SKM-1 (cell line): Measurements from ENCODE around the gene TAF4.

ENCODE experiments used
- DNase-seq: peaks from one replicate; lab custom pipeline; 2025; ENCODE audit not compliant: unreplicated experiment; lab: John Stamatoyannopoulos, UW

Gene TAF4

DNA sequence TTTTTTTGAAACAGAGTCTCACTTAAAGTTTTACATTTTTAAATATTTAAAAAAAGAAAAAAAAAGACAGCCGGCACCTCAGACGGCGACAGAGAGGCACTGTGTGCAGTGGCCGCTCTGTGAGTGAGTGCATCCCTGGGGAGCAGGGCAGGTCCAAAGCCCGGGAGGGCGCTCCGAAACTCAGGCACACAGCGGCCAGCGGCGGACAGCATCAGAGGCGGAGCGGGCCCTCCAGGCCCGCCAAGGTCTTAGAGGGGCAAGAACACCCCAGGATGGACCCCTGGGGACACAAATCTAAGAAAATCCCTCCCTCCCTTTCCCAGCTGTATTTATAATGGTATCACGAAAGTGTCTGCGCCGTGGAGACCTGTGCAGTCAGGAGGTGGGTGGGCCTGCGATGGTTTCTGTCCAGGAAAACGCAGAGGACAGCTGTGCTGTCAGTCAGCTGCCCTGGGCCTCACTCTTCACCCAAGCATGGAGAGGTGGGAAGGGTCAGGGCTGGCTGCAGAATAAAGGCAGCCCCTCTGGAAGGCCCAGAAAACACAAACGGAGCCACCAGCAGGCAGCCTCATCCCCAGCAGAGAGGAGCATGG lies 43.8 kb downstream of the TAF4 start:
- DNase-seq, result no peak

DNA sequence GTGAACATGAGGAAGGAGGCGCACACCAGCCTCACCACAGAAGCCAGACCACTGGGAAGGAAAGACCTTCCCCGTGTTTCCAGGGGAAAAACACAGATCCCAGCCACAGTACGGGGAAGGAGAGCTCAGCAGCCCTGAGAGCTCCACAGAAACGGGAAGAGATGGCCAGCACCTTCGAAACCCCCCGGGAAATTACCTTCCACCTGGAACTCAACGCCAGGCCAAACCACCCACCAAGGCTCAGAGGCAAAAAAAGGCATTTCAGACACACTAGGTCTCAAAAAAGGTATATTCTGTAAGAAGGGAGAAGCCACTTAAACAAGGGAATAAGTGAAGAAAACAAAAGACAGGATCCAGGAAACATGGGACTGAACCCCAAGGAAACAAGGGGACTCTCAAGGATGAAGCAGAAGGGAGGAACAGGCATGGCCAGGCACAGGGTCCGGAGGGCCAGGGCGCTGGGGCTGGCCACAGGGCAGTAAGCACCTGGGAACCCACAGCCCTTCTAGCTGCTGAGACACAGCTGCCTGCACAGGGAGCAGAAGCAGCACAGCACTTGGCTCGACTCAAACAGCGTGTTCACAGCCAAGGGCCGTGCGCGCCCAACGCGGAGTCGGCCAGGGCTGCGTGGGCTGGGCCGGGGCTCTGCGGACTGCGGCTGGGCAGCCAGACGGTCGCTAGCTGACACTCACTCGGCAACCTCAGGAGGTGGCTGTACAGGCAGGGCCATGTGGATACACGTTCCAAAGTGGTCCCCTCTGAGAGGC lies 44.6 kb downstream of the TAF4 start:
- no peak for DNase-seq

DNA sequence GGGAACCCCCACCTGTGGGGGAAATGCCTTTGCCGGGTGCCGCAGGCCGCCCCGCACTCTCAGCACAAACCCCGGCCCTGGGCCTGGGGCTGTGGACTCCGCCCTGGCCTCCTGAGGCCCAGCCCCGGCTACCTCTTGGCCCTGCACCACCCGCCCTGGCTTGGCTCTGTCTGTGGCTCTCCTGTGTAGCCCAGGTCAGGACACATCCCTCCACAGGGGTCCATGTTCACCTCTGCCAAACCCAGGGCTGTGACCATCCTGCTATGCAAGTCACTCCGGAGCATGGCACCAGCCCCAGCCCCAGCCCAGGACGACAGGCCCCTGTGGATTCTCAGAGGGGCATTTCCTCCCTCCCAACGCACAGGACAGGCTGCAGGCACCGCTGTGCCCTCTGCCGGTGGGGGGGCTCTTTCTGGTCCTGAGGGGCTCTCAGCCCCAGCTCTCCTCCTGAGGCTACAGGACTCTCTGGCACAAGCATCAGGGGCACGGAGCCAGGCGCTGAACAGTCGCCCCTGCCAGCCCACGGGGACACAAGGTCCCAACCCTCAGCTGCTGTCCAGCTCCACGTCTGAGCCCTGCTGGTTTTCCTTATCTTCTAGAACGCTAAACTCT lies 45.7 kb downstream of the TAF4 start:
- DNase-seq, result no peak

DNA sequence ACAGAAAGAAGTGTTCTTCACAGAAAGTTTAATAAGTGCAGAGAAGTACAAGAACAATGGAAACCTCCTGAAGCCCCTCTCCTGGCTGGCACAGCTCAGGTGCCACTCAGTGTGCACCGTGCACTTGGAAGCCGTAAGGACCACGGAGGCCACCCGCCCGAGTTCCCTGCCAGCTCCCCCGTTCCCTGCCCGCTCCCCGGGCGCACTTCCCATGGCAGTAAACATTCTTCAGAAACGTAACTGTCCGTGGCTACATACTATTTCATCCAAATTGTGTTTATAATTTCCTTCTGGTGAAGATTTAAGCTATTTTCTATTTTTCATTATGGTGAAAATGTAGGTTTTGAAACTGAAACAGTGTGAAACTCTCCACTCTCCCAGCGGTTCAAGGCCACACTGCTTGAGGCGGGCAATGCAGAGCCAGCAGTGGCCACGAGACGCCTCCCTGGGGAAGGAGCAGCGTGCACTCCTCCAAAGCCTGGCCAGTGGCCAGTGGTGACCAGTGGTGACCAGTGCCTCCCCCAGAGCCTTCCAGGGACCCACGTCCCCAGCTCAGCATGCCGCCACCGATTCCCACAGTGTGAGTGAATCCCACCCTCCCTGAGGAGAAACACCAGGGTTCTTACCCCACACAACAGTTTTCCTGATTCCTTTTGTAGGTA lies 46.4 kb downstream of the TAF4 start:
- DNase-seq, result no peak

DNA sequence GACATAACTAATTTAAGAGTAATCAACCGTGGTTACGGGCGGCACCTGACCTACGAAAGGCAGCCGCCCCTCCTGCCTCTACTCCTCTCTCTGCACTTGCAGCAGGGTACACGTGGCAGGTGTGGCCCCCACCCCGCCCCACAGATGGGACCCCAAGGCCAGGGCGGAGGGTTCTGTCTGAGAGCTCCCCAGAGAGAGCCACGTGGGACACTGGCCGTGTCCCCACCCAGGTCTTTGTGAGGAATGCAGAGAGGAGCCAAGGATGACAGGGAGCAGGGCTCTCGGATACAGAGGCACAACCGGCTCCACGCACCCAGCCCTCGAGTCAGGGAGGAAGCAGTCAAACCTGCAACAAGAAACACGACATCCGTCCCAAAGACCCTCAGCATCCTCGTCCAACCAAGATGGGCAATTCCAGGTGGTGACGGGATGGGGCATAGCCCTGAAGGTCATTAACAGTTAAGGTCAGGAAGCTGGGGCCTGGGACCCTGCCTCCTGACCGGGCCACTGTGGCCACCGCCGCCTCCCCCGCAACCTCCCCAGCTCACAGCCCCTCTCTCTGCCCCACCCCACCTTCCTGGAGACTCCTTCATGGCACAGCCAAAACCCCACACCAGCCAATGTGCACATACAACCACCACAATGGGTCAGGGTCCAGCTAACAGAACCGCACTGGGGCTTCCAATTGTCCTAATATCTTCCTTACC lies 47.1 kb downstream of the TAF4 start:
- no peak for DNase-seq

DNA sequence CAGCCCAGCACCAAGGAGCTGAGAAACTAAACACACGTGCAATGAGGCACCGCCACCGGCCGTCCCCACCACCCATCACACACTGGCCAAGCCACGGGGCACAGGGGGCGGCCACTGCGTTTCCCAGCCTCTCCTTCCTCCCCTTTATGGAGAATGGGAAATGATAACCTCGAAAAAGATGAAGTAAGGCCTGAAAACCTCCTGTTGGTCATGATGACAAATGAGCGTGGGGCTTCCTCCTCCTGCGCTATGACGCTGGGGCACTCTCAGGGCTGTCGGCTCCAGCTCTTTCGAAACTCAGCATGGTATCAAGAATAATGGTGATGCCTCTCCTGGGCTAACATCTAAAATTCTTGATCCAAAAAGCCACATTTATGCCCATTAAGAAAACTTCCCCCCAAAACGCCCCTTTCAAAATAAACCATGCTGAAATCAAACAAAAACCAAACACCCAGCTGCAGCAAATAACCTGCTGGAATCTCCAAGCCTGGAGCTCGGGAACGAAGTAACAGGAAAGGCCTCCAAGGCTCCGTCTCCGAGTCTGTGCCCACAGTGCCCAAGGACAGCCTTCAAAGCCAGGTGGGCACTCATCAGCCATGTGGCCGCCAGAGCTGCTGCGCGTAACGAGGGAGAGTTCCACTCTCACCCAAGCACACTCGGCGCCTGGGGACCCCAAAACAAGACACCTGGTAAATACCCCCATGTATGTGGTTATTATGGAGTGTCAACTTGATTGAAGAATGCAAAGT lies 50.0 kb downstream of the TAF4 start:
- DNase-seq, result no peak

DNA sequence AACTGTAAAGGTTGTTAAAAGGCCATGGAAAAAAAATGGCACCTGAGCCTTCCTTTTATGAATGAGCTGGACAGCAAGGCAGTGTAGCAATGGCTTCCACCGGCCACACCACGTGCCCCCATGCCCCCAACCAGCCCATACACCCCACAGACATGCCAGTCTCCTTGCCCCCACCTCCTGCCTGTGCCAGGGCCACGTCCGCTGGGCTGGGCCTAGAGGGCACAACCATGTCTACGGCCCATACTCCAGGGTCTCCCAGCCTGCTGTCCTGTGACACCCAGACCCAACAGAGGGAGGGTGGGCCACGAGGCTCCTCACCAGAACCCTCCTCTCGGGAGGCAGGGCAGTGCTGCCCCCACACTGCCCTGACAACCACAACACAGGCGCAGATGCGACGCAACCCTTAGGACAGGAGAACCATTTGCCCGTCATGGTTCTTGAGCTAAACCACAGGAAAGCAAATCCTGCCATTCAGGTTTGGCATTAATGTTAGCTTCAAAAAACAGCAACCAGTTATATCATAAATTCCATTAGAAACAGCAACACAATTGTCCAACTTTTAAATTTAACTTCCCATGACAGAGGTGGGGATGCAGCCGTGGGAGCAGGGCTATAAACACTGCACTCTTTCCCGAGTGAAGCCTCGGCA lies 50.7 kb downstream of the TAF4 start:
- no peak for DNase-seq

DNA sequence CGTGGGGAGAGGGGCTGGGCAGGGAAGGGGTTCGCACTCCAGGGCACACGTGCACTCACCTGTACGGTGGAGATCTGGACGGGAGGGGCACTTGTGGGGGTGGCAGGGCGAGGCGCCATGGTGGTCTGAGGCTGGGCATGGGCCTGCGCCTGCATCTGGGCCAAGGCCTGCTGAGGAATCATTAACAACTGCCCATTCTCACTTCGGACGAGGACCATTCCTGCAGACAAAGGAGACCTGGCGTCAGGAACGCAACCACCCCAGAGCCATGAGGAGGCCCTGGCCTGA lies 51.2 kb downstream of the TAF4 start:
- DNase-seq, result no peak

DNA sequence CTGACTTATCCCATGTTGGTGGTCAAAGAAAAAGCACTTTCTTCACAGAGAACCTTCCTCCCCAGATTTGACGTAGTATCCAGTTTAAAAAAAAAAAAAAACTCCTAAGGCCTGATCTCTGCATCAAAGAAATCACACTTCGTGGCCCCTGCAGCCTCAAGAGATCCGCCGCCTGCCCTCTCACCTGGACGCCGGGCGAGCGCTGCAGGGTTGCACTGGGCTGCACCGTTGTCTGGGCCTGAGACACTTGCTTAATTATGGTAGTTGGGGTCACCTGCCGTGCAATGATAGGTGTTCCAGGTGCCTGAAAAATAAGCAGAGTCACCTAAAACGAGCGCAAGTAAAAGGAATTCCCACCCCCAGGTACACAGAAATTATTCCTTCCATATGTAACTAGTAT lies 53.0 kb downstream of the TAF4 start:
- no peak for DNase-seq

DNA sequence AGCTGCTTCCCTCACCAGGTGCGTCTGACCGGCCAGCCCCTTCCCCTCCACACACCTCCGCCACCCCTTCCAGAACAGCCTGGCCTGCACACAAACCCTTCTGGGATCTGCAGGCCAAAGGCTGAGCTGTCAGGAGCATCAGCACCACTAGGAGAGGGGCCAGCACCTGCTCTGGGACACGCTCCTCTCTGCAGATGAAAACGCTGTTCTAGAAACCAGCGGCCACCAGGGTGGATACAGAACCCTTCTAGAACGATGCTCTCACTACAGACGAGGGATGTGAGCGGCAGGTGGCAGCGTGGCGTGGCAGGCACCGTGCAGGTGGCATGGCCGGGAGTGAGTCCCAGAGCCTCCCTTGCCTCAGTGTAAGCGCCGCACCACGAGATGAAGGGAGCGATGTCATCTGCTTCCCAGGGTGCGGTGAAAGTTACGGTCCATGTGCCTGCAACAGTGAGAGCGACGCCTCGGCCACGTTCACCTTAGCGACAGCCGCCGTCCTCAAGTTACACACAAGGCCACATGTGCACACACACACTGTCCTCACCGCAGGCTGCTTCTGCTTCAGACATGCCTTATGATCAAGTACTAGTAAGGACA lies 53.6 kb downstream of the TAF4 start:
- DNase-seq, result no peak

DNA sequence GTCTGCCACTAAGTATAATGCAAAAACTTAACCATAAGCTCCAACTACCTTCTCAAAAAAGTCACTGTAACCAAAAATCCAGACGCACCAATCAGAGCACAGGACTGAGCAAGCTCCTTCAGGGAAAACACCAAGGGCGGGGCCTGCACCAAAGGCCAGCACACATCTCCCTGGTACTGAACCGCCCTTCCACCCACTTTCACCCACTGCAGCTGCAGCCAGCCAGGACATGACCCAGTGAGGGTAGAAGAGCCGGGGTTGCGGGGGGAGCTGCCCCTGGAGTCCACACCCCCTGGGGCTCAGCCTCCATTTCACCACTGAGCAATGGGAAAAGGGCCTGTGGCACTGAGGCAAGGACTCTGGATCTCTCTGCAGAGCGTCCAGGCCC lies 54.3 kb downstream of the TAF4 start:
- no peak for DNase-seq

DNA sequence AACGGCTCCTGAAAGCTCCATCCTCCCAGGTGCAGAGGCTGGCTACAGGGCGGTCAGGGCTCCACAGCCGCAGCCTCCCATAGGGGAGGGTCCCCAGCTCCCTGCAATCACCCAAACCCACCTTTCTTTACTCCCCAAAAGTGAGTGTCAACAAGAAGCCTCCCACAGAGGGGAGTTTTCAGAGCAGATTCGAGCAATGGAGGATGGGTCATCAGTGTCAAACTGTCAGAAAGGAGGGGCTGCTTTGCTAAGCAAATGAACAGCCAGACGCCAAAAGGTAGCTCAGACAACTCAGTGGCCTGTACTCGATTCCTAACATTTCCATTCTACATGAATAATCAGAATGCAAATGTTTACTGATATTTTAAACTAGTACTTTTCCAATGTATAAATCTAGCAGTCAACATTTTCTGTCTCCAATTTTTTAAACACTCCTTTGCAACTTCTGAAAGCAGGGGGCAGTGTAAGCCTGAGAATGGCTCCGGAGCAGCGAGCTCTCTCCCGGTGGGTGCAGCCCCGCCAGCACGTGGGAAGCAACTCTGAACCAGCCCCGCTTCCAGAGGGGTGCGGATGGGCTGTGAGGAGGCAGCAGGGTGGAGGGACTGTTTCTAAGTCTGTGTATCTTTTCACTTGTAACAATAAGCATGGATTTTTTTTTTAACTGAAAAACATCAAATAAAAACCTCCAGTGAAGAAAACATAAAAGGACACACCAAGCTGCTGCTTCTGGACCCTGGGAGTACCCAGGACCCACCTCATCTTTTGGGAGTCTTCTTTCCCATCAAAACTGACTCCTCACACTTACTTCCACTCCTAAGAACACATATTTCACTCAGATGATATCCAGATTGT lies 54.9 kb downstream of the TAF4 start:
- DNase-seq, result no peak

DNA sequence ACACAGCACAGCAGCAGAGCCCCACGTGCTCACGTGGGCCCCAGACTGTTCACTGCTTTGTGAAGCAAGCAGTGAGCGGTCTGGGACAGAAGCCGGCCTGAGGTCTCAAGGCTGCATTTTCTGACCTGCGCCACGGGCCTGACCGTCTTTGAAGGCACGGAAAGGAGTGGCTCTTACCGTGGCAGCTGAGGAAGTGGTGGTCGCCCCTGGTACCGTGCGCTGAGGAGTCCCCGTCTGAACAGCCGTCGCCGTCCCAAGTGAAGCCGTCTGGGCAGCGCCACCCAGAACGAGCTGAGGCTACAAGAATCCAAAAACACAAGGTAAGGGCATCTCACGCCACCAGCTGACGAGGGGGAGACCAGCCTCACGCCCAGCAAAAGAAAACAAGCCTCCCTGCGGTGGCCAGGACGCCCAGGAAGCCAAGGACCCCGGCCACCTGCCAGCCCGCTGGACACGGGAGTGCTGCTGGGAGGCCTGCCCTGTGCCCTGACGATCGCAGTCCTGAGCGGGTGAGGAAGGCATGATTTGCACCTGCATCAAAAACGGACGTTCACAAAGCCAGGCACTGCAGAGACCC lies 55.7 kb downstream of the TAF4 start:
- no peak for DNase-seq

DNA sequence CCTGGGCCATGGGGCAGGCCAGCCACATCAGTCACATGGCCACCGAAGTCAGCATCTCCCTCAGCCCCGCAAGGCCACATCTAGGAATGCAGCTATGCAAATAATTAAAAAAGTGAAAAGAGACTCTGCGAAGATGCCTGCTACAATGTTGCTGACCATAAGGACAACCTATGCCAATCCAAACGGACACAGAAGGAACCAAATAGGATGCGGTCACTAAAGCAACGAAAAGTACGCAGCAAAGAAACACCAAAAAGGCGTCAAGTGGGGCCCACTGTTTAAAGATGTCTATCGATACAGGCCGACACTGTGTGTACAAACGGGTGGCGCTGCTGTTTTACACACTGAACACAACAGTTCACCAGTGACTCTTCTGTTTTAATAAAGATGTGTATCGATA lies 56.4 kb downstream of the TAF4 start:
- no peak for DNase-seq

DNA sequence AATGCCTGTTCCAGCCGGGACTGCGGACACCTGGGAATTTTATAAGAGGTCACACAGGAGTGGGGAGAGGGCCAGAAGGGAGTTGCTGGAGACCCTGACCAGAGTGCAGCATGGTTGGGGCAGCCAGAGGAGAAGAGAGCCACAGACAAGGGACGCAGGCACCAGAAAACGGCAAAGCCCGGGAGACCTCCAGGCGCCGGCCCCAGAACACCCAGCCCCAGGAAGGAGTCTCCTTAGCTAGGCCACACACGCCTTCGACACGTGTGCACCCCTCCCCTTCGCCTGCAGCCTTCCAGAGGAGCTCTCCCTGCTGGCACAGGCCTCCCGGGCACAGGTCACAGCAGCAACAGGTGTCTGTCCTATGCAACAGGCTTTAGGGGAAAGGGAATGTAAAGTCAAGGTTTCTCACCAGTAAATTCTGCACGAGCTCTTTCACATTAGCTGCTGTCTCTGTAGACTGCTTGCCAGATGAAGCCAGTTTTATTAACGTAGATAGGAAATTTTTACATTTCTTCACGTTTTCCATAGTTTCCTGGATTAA lies 57.0 kb downstream of the TAF4 start:
- DNase-seq, result no peak

DNA sequence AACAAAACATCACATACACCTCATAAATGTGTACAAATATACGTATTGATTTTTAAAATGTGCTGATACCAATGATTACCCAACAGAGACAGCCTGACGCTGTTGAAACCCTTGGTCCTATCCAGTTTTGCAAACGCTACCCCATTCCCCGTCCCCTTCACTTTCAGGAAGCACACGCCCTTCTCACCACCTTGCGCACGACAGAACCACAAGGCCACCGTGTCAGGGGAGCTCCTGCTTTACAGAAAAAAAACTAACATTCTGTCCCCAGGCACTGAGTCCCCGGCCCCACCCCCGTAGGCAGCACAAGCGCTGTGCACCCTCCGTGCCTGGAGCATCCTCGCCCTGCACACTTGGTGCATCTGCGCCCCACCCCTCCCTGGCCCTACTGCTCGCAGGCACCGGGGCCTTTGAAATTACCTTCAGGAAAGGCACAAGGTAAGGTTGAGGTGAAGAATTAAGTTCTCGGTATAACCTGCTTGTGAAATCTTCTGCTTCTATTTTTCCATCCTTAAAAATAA lies 58.5 kb downstream of the TAF4 start:
- no peak for DNase-seq

DNA sequence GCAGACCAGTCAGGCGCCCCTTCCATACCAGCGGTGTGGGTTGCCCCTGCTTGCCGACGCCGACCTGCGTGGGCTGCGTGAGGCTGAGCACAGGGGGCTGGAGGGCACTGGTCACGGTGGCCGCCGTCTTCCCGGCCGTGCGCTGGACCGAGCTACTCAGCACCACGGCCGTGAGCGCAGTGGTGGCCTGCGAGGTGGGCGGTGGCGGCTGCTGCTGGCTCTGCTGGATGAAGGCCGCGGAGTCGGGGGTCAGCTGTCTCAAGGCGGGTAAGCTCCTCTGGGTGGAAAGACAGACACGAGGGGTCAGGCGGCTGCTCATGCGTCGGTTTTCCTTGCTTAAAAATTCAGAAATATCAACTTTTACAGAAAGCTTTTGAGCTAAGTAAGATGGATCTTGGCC lies 59.2 kb downstream of the TAF4 start:
- DNase-seq, result no peak

DNA sequence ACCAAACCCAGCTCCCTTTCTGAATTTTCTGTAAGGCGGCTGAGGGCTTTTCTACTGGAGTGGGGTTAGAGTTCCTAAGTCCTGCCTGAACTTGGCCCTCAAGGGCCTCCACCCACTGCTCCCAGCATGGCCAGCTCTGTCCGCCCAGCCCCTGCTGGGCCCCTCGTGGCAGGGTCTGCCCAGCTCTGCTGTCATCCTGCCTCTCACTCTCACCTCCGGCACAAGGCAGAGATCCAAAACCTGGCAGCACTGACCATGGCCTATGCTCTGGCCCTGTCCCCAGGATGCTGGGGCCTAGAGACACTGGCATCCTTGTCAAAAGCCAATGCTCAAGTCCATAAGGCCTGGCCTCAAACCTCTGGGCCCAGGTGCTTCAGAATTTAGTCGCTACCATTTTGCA lies 61.1 kb downstream of the TAF4 start:
- DNase-seq, result no peak
